ENCODE measurements around the gene CFAP221.

The CFAP221 gene

DNA sequence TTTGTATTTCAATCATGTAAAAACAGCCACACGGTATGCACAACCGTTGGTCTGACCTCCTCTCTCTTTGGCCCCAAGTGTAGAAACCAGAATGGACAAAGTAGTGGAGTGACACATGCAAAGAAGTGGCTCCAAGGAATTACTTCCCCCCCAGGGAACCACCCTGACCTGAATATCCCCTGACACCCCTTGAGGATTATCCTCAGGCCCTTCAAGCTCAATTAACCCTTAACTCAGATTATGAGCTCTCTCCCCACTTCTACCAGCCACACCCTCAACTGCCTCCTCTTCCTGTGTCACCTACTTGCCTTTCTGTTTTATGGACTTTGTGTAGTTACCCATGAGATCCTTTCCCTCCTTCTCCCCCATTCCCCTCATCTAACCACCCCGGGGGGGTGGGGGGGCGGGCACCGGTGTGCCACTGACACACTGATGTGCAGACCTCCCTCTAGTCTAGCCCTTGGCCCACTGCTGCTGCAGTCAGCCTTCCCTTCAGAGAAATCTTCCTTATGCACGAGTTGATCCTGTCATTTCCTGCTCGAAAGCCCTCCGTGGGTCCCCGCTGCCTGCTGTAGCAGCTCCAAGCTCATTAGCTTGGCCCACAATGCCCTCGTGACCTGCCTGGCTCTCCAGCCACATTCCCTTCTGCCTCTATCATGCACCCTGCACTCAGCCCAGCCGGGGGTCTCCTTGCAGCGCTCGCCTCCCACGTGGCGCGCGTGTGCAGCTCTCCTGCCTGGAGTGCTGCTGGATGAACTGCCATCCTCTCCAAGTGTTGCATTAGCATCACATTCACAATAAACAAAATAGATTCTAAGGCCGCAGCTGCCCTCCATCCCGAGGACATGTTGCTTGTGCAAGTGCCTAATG lies 94.7 kb downstream of the CFAP221 start:
- peak; percentile 36 for DNase-seq (ENCODE audit: low read depth)
- H3K4me3 ChIP-seq (ENCODE audit: low read length), result no peak overlapping the region
- TF ChIP-seq, protein P1, sequence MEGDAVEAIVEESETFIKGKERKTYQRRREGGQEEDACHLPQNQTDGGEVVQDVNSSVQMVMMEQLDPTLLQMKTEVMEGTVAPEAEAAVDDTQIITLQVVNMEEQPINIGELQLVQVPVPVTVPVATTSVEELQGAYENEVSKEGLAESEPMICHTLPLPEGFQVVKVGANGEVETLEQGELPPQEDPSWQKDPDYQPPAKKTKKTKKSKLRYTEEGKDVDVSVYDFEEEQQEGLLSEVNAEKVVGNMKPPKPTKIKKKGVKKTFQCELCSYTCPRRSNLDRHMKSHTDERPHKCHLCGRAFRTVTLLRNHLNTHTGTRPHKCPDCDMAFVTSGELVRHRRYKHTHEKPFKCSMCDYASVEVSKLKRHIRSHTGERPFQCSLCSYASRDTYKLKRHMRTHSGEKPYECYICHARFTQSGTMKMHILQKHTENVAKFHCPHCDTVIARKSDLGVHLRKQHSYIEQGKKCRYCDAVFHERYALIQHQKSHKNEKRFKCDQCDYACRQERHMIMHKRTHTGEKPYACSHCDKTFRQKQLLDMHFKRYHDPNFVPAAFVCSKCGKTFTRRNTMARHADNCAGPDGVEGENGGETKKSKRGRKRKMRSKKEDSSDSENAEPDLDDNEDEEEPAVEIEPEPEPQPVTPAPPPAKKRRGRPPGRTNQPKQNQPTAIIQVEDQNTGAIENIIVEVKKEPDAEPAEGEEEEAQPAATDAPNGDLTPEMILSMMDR (conservative IDR thresholded peaks at IDR 0.05; ENCODE audit: low read depth, low read length), result no peak

DNA sequence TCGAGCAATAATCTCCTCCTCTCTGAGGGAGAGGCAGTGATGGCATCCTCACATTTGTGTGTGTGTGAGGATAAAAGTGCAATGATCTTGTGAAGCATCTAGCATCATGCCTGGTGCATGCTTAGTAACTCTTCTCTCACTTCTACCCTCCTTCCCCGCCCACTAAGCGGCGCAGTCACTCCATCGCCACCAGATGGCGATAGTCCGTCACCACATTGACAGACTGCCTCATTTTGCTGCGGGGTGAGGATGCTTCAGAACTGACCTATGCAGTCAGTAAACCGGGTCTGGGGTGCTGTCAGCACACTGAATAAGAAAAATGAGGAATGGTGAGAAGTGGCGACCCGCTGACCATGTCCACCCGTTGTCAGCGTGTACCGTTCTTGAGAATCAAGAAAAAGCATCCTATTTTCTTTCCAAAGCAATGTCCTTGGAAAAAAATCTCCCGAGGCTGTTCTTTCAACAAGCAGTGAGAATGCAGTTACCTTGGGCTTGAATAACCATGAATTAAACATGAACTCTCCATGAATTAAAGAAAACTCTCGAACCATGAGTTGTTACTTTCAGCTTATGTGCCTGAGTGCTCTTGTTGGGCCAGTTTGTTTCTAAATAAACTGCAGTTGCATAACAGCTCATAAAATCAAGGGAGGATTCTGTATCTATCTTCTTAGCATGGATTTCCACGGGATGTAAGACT lies 97.5 kb downstream of the CFAP221 start:
- no peak for DNase-seq (ENCODE audit: low read depth)
- TF ChIP-seq, protein P1 (conservative IDR thresholded peaks at IDR 0.05; ENCODE audit: low read depth, low read length), result peak; percentile 99
- no peak overlapping the region for H3K4me3 ChIP-seq (ENCODE audit: low read length)

DNA sequence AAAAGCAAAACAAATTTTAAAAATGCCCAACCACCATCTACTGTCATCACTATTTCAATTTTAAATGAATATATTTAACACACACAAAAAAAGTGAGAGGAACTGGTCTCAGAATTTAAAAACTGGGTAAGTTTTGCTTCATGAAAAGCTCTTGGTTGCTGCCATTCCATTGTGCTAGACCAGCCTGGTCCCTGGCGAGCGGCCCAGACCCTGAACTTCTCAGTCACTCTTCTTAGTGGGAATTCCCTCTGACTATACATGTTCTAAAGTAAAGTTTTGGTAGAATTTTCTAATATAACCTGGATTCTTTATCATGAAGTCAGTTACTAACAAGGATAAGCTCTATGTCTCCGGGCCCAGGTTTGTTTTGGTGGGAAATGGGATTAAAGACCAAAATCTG lies 99.9 kb downstream of the CFAP221 start:
- H3K4me3 ChIP-seq (ENCODE audit: low read length), result no peak overlapping the region
- no peak for DNase-seq (ENCODE audit: low read depth)
- TF ChIP-seq, protein P1 (conservative IDR thresholded peaks at IDR 0.05; ENCODE audit: low read depth, low read length), result no peak

DNA sequence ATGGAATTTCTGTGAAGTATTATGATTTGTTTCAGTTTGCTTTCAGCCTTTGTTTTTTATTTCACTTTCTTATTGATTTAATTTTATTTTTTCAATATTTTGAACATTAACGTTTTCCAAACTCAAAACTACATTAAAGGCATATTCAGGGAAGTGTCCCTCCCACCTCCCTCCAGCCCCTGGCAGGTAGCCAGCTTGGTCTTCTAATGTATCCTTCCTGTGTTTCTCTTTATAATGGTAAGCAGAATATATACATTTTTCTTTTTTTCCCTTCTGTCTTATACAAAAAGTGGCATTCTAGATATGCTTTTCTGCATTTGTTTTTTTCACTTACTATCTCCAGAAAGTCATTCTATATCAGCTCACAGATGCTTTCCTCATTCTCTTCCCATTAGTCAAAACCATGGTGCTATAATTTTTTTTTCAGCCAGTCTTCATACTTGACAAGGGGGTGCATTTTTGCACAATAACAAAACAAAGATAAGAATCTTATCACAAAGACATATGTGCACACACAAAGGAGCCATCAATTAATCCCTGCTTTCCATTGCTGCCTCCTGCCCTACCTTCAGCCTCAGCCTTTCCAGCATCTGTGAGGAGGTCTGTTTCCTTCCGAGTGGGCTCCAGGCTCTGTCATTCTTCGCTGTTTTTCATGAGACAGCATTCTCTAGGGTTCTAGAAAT lies 101.1 kb downstream of the CFAP221 start:
- no peak for DNase-seq (ENCODE audit: low read depth)
- TF ChIP-seq, protein P1 (conservative IDR thresholded peaks at IDR 0.05; ENCODE audit: low read depth, low read length), result no peak
- H3K4me3 ChIP-seq (ENCODE audit: low read length), result no peak overlapping the region

DNA sequence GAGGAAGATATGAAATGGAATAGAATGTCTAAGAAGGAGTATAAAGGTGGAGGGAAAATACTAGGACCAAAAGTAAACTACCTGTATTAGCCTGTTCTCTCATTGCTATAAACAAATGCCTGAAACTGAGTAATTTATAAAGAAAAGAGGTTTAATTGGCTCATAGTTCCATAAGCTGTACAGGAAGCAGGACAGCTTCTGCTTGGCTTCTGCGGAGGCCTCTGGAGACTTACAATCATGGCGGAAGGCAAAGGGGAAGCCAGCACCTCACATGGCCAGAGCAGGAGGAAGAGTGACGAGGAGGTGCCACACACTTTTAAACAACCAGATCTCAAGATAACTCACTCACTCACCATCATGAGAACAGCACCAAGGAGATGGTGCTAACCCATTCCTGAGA lies 101.9 kb downstream of the CFAP221 start:
- no peak for DNase-seq (ENCODE audit: low read depth)
- TF ChIP-seq, protein P1 (conservative IDR thresholded peaks at IDR 0.05; ENCODE audit: low read depth, low read length), result no peak
- H3K4me3 ChIP-seq (ENCODE audit: low read length), result no peak overlapping the region

DNA sequence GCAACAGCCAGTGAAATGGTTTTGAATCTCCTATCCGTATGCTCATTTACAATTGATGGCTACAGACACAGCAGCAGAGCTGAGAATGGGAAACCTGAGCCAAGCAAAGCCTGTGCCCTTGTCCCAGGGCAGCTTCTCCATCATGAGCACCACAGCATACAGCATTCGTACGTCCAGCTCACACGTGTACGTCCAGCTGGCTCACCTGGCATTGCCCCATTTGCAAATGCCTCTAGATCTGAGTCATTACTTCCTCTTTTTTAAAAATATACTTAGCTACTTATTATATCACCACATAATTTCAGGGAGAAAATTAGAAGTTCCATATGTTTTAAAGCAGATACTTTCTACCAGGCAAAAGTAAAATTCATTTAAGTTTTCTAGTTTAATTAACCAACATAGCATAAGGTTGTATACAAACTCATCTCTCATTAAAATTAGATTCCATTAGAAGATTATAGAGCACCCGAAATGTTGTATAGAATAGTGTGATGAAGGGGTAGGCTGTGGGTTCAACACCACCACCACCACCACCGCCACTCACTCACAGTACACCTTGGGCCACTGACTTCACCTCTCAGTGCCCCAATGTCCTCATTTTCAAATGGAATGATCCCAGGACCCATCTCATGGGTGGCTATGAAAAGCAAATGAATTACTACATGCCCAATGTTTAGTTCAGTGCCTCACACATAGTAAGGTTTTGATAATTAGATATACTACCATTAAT lies 103.4 kb downstream of the CFAP221 start:
- no peak overlapping the region for H3K4me3 ChIP-seq (ENCODE audit: low read length)
- TF ChIP-seq, protein P1 (conservative IDR thresholded peaks at IDR 0.05; ENCODE audit: low read depth, low read length), result no peak
- no peak for DNase-seq (ENCODE audit: low read depth)
